Testis (tissue), 3 donors: ENCODE results near the gene PXMP4. TPM values are rescaled to one million over a fixed set of nuclear protein-coding genes. Genes with fewer than 3 reads are reported as not detected.

Experiments used
- DNase-seq: peaks from one replicate; pipeline ENCODE4 v3.0.0-alpha.2; 2019
- H3K27ac ChIP-seq, 2 donors: fragments of 200-600 bp; sonication (generic); one replicate each; pipeline ENCODE4 v1.5.1; 2019
- H3K27me3 ChIP-seq: fragments of 200-600 bp; sonication (generic); one replicate; pipeline ENCODE4 v1.5.1; 2019
- H3K36me3 ChIP-seq: fragments of 200-600 bp; sonication (generic); one replicate; pipeline ENCODE4 v1.5.1; 2017; ENCODE audit warnings: low read depth; ENCODE audit errors: missing control alignments
- H3K4me1 ChIP-seq: fragments of 200-600 bp; sonication (generic); one replicate; pipeline ENCODE4 v1.5.1; 2019
- H3K4me3 ChIP-seq, 2 donors: fragments of 200-600 bp; sonication (generic); one replicate each; pipeline ENCODE4 v1.5.1; 2017 to 2019
- H3K9me3 ChIP-seq: fragments of 200-600 bp; sonication (generic); one replicate; pipeline ENCODE4 v1.5.1; 2017
- CTCF ChIP-seq, 3 experiments: fragments of 450-650 bp in 2 of 3; fragments of 200-600 bp in 1 of 3; sonication (generic) in 1 of 3; IDR thresholded peaks; one replicate each; pipeline ENCODE4 v1.5.1; 2016 to 2019; ENCODE audit warnings: antibody characterized with exemption in 3 of 3, mild to moderate bottlenecking in 2 of 3, moderate library complexity in 1 of 3
- POLR2A ChIP-seq: fragments of 450-650 bp; IDR thresholded peaks from one replicate; pipeline ENCODE4 v1.6.1; 2017; ENCODE audit warnings: antibody characterized with exemption, mild to moderate bottlenecking, moderate library complexity
- WGBS, 2 donors: methylation state at CpG; one replicate each; pipeline ENCODE4 v1.1.5; 2018; 5-methylcytosine and 5-hydroxymethylcytosine counted together
- intact Hi-C: fragments of 100-400 bp; cut with DNase I; formaldehyde crosslinking; loops from one replicate; pipeline ENCODE4 v1.15.1; 2023; ENCODE audit warnings: low total_unique reads
- polyA plus RNA-seq: library from polyadenylated mRNA; stranded (reverse); fragments of 350-450 nt; fragmentation: Illumina TruSeq; extraction: RNeasy Lipid Tissue Mini Kit (QIAGEN cat#74804); gene quantifications from one replicate; pipeline ENCODE4 v1.2.3, GENCODE V29; 2014; ENCODE audit warnings: low read depth, low replicate concordance; ENCODE audit not compliant: insufficient read depth
- total RNA-seq, 2 donors: library from RNA; depleted of rRNA; stranded (reverse); fragments of >200 nt; gene quantifications; one replicate each; pipeline ENCODE4 v1.2.3, GENCODE V29; 2016

The PXMP4 gene
- total and polyA plus RNA-seq, 3 donors from 2014 or later, result 4.6 to 6.8 (median 5.1) TPM

GRCh38 chr20:33655164-33655563 lies 64.9 kb downstream of the PXMP4 start:
- no peak for DNase-seq
- Histone ChIP-seq H3K27me3 (no peaks in the 10 kb centered on the region), H3K36me3 (no peaks in the 10 kb centered on the region), H3K4me3 (no peak overlapping the region), H3K27ac (no peak overlapping the region), H3K9me3 (no peaks in the 10 kb centered on the region), H3K4me1 (peaks cover 8% of the 10 kb centered on the region)
- no peak for TF ChIP-seq POLR2A
- TF ChIP-seq CTCF (IDR thresholded peaks at IDR 0.05), result no peak
- 76 to 91% methylated on average over 4 of the region's 4 CpGs for WGBS, 2 donors
- intact Hi-C loops, result no loop called here

- WGBS, 2 donors, result 71 to 73% methylated on average over 11 to 14 of the region's 14 CpGs
- no peak overlapping the region for H3K4me3 ChIP-seq
- TF ChIP-seq POLR2A (no peak), CTCF (IDR thresholded peaks at IDR 0.05) (no peak)
- no peaks in the 10 kb centered on the region for H3K9me3 ChIP-seq
- H3K36me3 ChIP-seq, result no peaks in the 10 kb centered on the region
- no peak overlapping the region for H3K27ac ChIP-seq
- DNase-seq, result no peak
- peaks cover 8% of the 10 kb centered on the region for H3K4me1 ChIP-seq
- H3K27me3 ChIP-seq, result no peaks in the 10 kb centered on the region
- intact Hi-C loops, result no loop called here
These were observed 65.4 kb downstream of the PXMP4 start for GRCh38 chr20:33654680-33655161.

- WGBS, 2 donors, result 81 to 85% methylated on average over 5 to 11 of the region's 11 CpGs
These were observed 66.1 kb downstream of the PXMP4 start for GRCh38 chr20:33653900-33654596.

GRCh38 chr20:33653218-33653899 lies 66.8 kb downstream of the PXMP4 start:
- H3K36me3 ChIP-seq, result no peaks in the 10 kb centered on the region
- peak; percentile 72 for DNase-seq
- H3K27ac ChIP-seq, result no peak overlapping the region
- peak; percentile 51 to 80 (median 74) for TF ChIP-seq CTCF (IDR thresholded peaks at IDR 0.05)
- no peak for TF ChIP-seq POLR2A
- intact Hi-C loops, result no loop called here
- no peaks in the 10 kb centered on the region for H3K9me3 ChIP-seq
- H3K27me3 ChIP-seq, result no peaks in the 10 kb centered on the region
- no peak overlapping the region for H3K4me3 ChIP-seq
- peaks cover 15% of the 10 kb centered on the region for H3K4me1 ChIP-seq
- 48% methylated on average over 14 to 16 of the region's 16 CpGs for WGBS, 2 donors

More at GRCh38 chr20:33653900-33654596, 66.1 kb downstream of the PXMP4 start:
- DNase-seq, result no peak
- Histone ChIP-seq H3K27ac (no peak overlapping the region), H3K4me3 (no peak overlapping the region), H3K27me3 (no peaks in the 10 kb centered on the region), H3K4me1 (peaks cover 10% of the 10 kb centered on the region), H3K36me3 (no peaks in the 10 kb centered on the region), H3K9me3 (no peaks in the 10 kb centered on the region)
- TF ChIP-seq CTCF (IDR thresholded peaks at IDR 0.05) (no peak), POLR2A (no peak)
- intact Hi-C loops, result no loop called here

Other genes with a start within 250 kb of the PXMP4 start
- 10 to 100 TPM; 33.1 to 39.2 TPM for gene CBFA2T2, start 230.2 kb downstream of the PXMP4 start, total RNA-seq
- 25.2 TPM for gene CBFA2T2, start 230.2 kb downstream of the PXMP4 start, polyA plus RNA-seq
- 100 to 1,000 TPM in 1 of 2 donors, 10 to 100 TPM in 1; 40.0 to 119 TPM for gene C20orf144, start 58.0 kb downstream of the PXMP4 start, total RNA-seq
- 128 TPM for gene C20orf144, start 58.0 kb downstream of the PXMP4 start, polyA plus RNA-seq
- 10 to 100 TPM; 26.6 to 55.0 TPM for gene ACTL10, start 53.4 kb downstream of the PXMP4 start, total RNA-seq
- gene ACTL10, start 53.4 kb downstream of the PXMP4 start, polyA plus RNA-seq, result 62.1 TPM
- gene NECAB3, start 45.9 kb downstream of the PXMP4 start, total RNA-seq, result 100 to 1,000 TPM; 106 to 118 TPM
- gene NECAB3, start 45.9 kb downstream of the PXMP4 start, polyA plus RNA-seq, result 59.7 TPM
- gene E2F1, start 33.9 kb downstream of the PXMP4 start, total RNA-seq, result 10 to 100 TPM; 19.9 to 22.8 TPM
- 16.9 TPM for gene E2F1, start 33.9 kb downstream of the PXMP4 start, polyA plus RNA-seq
- 1 to 10 TPM; 7.0 to 8.7 TPM for gene ZNF341, start 11.7 kb upstream of the PXMP4 start, total RNA-seq
- gene ZNF341, start 11.7 kb upstream of the PXMP4 start, polyA plus RNA-seq, result 5.5 TPM
- 100 to 1,000 TPM in 1 of 2 donors, 10 to 100 TPM in 1; 98.3 to 102 TPM for gene CHMP4B, start 91.0 kb upstream of the PXMP4 start, total RNA-seq
- 114 TPM for gene CHMP4B, start 91.0 kb upstream of the PXMP4 start, polyA plus RNA-seq